Right cardiac atrium (tissue), 5 donors: ENCODE data around the gene ZNF277. TPM values are rescaled to one million over a fixed set of nuclear protein-coding genes. Genes with fewer than 3 reads are reported as not detected.
"Not testable (repeated sequence)": the region's sequence is repeated elsewhere in the genome, so short reads cannot be mapped to it uniquely, and the experiment has no call there.

Experiments used
- ATAC-seq, 2 donors: fragments of 200-7000 bp; cut with Tn5 transposase; one replicate each; pipeline versions ENCODE4 v1.8.0 to v1.9.1; 2020; ENCODE audit warnings: moderate library complexity in 2 of 2, mild to moderate bottlenecking in 1 of 2
- DNase-seq, 3 donors: peaks; one replicate each; pipeline ENCODE4 v3.0.0-alpha.2; 2020
- H3K27ac ChIP-seq: one replicate; pipeline ENCODE4 v1.5.1; 2013; ENCODE audit warnings: mild to moderate bottlenecking, low read length, control low read depth, moderate library complexity
- H3K27me3 ChIP-seq: one replicate; pipeline ENCODE4 v1.6.1; 2013; ENCODE audit not compliant: control insufficient read depth, insufficient read depth
- H3K4me1 ChIP-seq: one replicate; pipeline ENCODE4 v1.6.1; 2013; ENCODE audit warnings: low read length; ENCODE audit not compliant: control insufficient read depth, insufficient read depth
- H3K4me3 ChIP-seq: one replicate; pipeline ENCODE4 v1.5.1; 2013; ENCODE audit warnings: low read length, control low read depth
- H3K9me3 ChIP-seq: one replicate; pipeline ENCODE4 v1.6.1; 2013; ENCODE audit warnings: low read length; ENCODE audit not compliant: control insufficient read depth
- WGBS: extraction: QIAGEN DNeasy Blood & Tissue Kit; methylation state at CpG from one replicate; pipeline ENCODE4 v1.1.7; 2013; 5-methylcytosine and 5-hydroxymethylcytosine counted together
- intact Hi-C, 4 donors: fragments of 100-400 bp; cut with DNase I; formaldehyde crosslinking; loops; one replicate each; pipeline versions ENCODE4 v1.11.0 to v1.14.0; 2022 to 2023
- polyA plus RNA-seq: library from polyadenylated mRNA; stranded (reverse); fragments of 200-250 nt; gene quantifications from one replicate; pipeline ENCODE4 v1.2.3, GENCODE V29; 2013
- total RNA-seq, 4 donors: library from RNA; stranded (reverse); fragmentation: NEBNext Ultra II Directional; extraction: Animal tissue kit (Norgen Biotek cat#: 25700); gene quantifications; one replicate each; pipeline ENCODE4 v1.2.1, GENCODE V29; 2021
- donor health status: healthy with polysubstance abuse.
- donor health status: DM: no; HTN: yes; CAD: no.
- donor health status: DM: no; HTN: no; CAD: no.
- donor health status: DM: no; HTN: yes; CAD: no; lungs with severe emphysema.
- donor health status: DM: yes; HTN: yes; CAD: no.

ZNF277 gene
- total and polyA plus RNA-seq, 5 donors = 11.9 to 22.4 (median 18.3) TPM

- no peak overlapping the region for H3K4me3 ChIP-seq
- no peaks in the 10 kb centered on the region for H3K9me3 ChIP-seq
- intact Hi-C loops = no loop called here
- no peaks in the 10 kb centered on the region for H3K27me3 ChIP-seq
- 93% methylated on average over 4 of the region's 4 CpGs for WGBS
- no peak overlapping the region for H3K27ac ChIP-seq
- no peaks in the 10 kb centered on the region for H3K4me1 ChIP-seq
- ATAC-seq (no peak), DNase-seq (no peak)
These were observed 25.9 kb downstream of the ZNF277 start for GRCh38 chr7:112232212-112232978.

- ATAC-seq (peak; percentile 65 to 72), DNase-seq (no peak)
- intact Hi-C loops = no loop called here
- Histone ChIP-seq H3K4me1 (no peaks in the 10 kb centered on the region), H3K27ac (no peak overlapping the region), H3K27me3 (no peaks in the 10 kb centered on the region), H3K4me3 (no peak overlapping the region), H3K9me3 (no peaks in the 10 kb centered on the region)
- 46% methylated on average over 3 of the region's 3 CpGs for WGBS
These were observed 26.7 kb downstream of the ZNF277 start for GRCh38 chr7:112233048-112233697.

GRCh38 chr7:112234147-112234546 lies 27.7 kb downstream of the ZNF277 start:
- intact Hi-C loops = no loop called here
- WGBS = 99% methylated on average over 1 of the region's 1 CpG
- no peak overlapping the region for H3K27ac ChIP-seq

GRCh38 chr7:112236597-112236996 lies 30.1 kb downstream of the ZNF277 start:
- no peaks in the 10 kb centered on the region for H3K4me1 ChIP-seq
- ATAC-seq = no peak
- H3K27ac ChIP-seq = no peak overlapping the region
- no peak overlapping the region for H3K4me3 ChIP-seq
- 99% methylated on average over 2 of the region's 2 CpGs for WGBS
- no peak for DNase-seq
- intact Hi-C loops = no loop called here
- H3K27me3 ChIP-seq = no peaks in the 10 kb centered on the region
- H3K9me3 ChIP-seq = no peaks in the 10 kb centered on the region

More at GRCh38 chr7:112234147-112234546, 27.7 kb downstream of the ZNF277 start:
- Histone ChIP-seq H3K4me1 (no peaks in the 10 kb centered on the region), H3K4me3 (no peak overlapping the region), H3K9me3 (no peaks in the 10 kb centered on the region), H3K27me3 (no peaks in the 10 kb centered on the region)
- DNase-seq = no peak
- no peak for ATAC-seq

- no peak for ATAC-seq
These were observed 31.8 kb downstream of the ZNF277 start for GRCh38 chr7:112238330-112238729.

GRCh38 chr7:112238852-112239610 lies 32.5 kb downstream of the ZNF277 start:
- Histone ChIP-seq H3K9me3 (no peaks in the 10 kb centered on the region), H3K27me3 (no peaks in the 10 kb centered on the region), H3K4me3 (no peak overlapping the region), H3K27ac (no peak overlapping the region), H3K4me1 (no peaks in the 10 kb centered on the region)
- intact Hi-C loops = no loop called here
- no peak for DNase-seq
- no peak for ATAC-seq
- 98% methylated on average over 9 of the region's 9 CpGs for WGBS

More at GRCh38 chr7:112238330-112238729, 31.8 kb downstream of the ZNF277 start:
- Histone ChIP-seq H3K27ac (no peak overlapping the region), H3K27me3 (no peaks in the 10 kb centered on the region), H3K4me3 (no peak overlapping the region), H3K4me1 (no peaks in the 10 kb centered on the region), H3K9me3 (no peaks in the 10 kb centered on the region)
- over 99% methylated on average over 3 of the region's 3 CpGs for WGBS
- intact Hi-C loops = no loop called here
- no peak for DNase-seq

- whole genome bisulfite sequencing = 96% methylated on average over 2 of the region's 2 CpGs
- Histone ChIP-seq H3K4me3 (no peak overlapping the region), H3K9me3 (no peaks in the 10 kb centered on the region), H3K27me3 (no peaks in the 10 kb centered on the region), H3K27ac (no peak overlapping the region), H3K4me1 (no peaks in the 10 kb centered on the region)
- DNase-seq (no peak), ATAC-seq (no peak)
- intact Hi-C loops = no loop called here
These were observed 42.1 kb downstream of the ZNF277 start for GRCh38 chr7:112248598-112248997.

- ATAC-seq, DNase-seq, H3K27ac ChIP-seq, H3K27me3 ChIP-seq, H3K4me3 ChIP-seq, H3K9me3 ChIP-seq, H3K4me1 ChIP-seq, intact Hi-C loops: not testable (repeated sequence)
- WGBS = 77% methylated on average over 13 of the region's 13 CpGs
These were observed 43.5 kb downstream of the ZNF277 start for GRCh38 chr7:112249967-112250366.

- DNase-seq = no peak
- ATAC-seq = no peak
- Histone ChIP-seq H3K27me3 (no peaks in the 10 kb centered on the region), H3K4me3 (no peak overlapping the region), H3K4me1 (no peaks in the 10 kb centered on the region), H3K27ac (no peak overlapping the region), H3K9me3 (no peaks in the 10 kb centered on the region)
- intact Hi-C loops = no loop called here
- 87% methylated on average over 3 of the region's 3 CpGs for WGBS
These were observed 45.6 kb downstream of the ZNF277 start for GRCh38 chr7:112252141-112252540.

- Histone ChIP-seq H3K4me1 (no peaks in the 10 kb centered on the region), H3K9me3 (no peaks in the 10 kb centered on the region), H3K27ac (no peak overlapping the region), H3K4me3 (no peak overlapping the region), H3K27me3 (no peaks in the 10 kb centered on the region)
- intact Hi-C loops = no loop called here
- ATAC-seq (no peak), DNase-seq (no peak)
- 91% methylated on average over 3 of the region's 3 CpGs for WGBS
These were observed 46.2 kb downstream of the ZNF277 start for GRCh38 chr7:112252691-112253090.

GRCh38 chr7:112254156-112254555 lies 47.7 kb downstream of the ZNF277 start:
- no peaks in the 10 kb centered on the region for H3K9me3 ChIP-seq

More at GRCh38 chr7:112254156-112254555, 47.7 kb downstream of the ZNF277 start:
- intact Hi-C loops = no loop called here
- DNase-seq (no peak), ATAC-seq (no peak)
- H3K4me3 ChIP-seq = no peak overlapping the region
- H3K27ac ChIP-seq = no peak overlapping the region
- no peaks in the 10 kb centered on the region for H3K4me1 ChIP-seq
- H3K27me3 ChIP-seq = no peaks in the 10 kb centered on the region
- WGBS = 79% methylated on average over 1 of the region's 1 CpG
